Endothelial cell of umbilical vein (primary cell): ENCODE measurements around the gene HGF. TPM values are rescaled to one million over a fixed set of nuclear protein-coding genes. Genes with fewer than 3 reads are reported as not detected.

Experiments used
- BruUV-seq: library from RNA; stranded (reverse); fragments of 400-500 nt; replicated peaks from 2 replicates; lab custom pipeline; 2021; lab: Mats Ljungman, UMichigan
- CTCF ChIA-PET: fragments of 300-600, 350-600 bp; sonication (Branson Sonifier 250); formaldehyde crosslinking; loops from one replicate; lab custom pipeline; 2021; ENCODE audit warnings: antibody characterized with exemption, inconsistent platforms; lab: Charles Lee
- POLR2A ChIA-PET: fragments of 300-600, 350-600 bp; sonication (Branson Sonifier 250); formaldehyde crosslinking; loops from one replicate; lab custom pipeline; 2021; ENCODE audit warnings: antibody characterized with exemption, inconsistent platforms; lab: Charles Lee
- DNase-seq: peaks from one replicate; pipeline ENCODE4 v3.0.0-alpha.2; 2011; ENCODE audit warnings: low read depth, low spot score
- FAIRE-seq: peaks from 2 replicates; lab custom pipeline; 2011; peaks lifted over from hg19 to GRCh38; lab: Jason Lieb, UNC
- H2AFZ ChIP-seq: 2 replicates; pipeline ENCODE4 v1.6.0; 2012; ENCODE audit warnings: low read depth, low read length, control low read depth, inconsistent platforms
- H3K27ac ChIP-seq: 2 replicates; pipeline ENCODE4 v1.5.1; 2011; ENCODE audit warnings: low read depth, mild to moderate bottlenecking, control low read depth, low read length, moderate library complexity; ENCODE audit not compliant: insufficient read depth
- H3K27me3 ChIP-seq, 2 experiments: 2 replicates each; pipeline versions ENCODE4 v1.6.0 to v1.6.1; 2011; ENCODE audit warnings: low read length in 2 of 2, mixed read lengths in 1 of 2; ENCODE audit not compliant: control insufficient read depth in 2 of 2, insufficient read depth in 2 of 2
- H3K36me3 ChIP-seq, 2 experiments: 2 replicates in 1 of 2; 3 replicates in 1 of 2; pipeline ENCODE4 v1.5.1; 2011; ENCODE audit warnings: low read length in 2 of 2, mild to moderate bottlenecking in 1 of 2, moderate library complexity in 1 of 2; ENCODE audit not compliant: control insufficient read depth in 2 of 2, insufficient read depth in 2 of 2; ENCODE audit errors: extremely low read depth in 1 of 2
- H3K4me1 ChIP-seq: 3 replicates; pipeline ENCODE4 v1.5.1; 2011; ENCODE audit warnings: mild to moderate bottlenecking, low read length; ENCODE audit not compliant: control insufficient read depth, insufficient read depth; ENCODE audit errors: extremely low read depth
- H3K4me2 ChIP-seq: 2 replicates; pipeline ENCODE4 v1.6.1; 2011; ENCODE audit warnings: low read length, control low read depth, mixed read lengths; ENCODE audit not compliant: insufficient read depth
- H3K4me3 ChIP-seq, 3 experiments: fragments of 200-600 bp in 1 of 3; sonication (generic), shearing (Covaris generic) in 1 of 3; replicated peaks in 1 of 3; 2 replicates each; pipeline ENCODE4 v1.5.1; 2011 to 2016; ENCODE audit warnings: control low read depth in 3 of 3, low read length in 3 of 3, mild to moderate bottlenecking in 2 of 3, inconsistent platforms in 1 of 3, low read depth in 1 of 3, moderate library complexity in 1 of 3; ENCODE audit not compliant: insufficient read depth in 1 of 3
- H3K79me2 ChIP-seq: 2 replicates; pipeline ENCODE4 v1.6.0; 2012; ENCODE audit warnings: low read length, inconsistent platforms; ENCODE audit not compliant: control insufficient read depth, insufficient read depth
- H3K9ac ChIP-seq: replicated peaks from 2 replicates; pipeline ENCODE3; 2011; ENCODE audit warnings: low read length, control low read depth; ENCODE audit not compliant: insufficient read depth; ENCODE audit errors: extremely low read depth
- H3K9me1 ChIP-seq: replicated peaks from 3 replicates; pipeline ENCODE4 v1.6.0; 2011; ENCODE audit warnings: mild to moderate bottlenecking, low read length; ENCODE audit not compliant: control insufficient read depth, insufficient read depth; ENCODE audit errors: extremely low read depth
- H3K9me3 ChIP-seq: replicated peaks from 2 replicates; pipeline ENCODE4 v1.5.1; 2012; ENCODE audit warnings: low read length, inconsistent platforms; ENCODE audit not compliant: control insufficient read depth, insufficient read depth
- H4K20me1 ChIP-seq: replicated peaks from 2 replicates; pipeline ENCODE3; 2011; ENCODE audit warnings: mild to moderate bottlenecking, low read length; ENCODE audit not compliant: control insufficient read depth, insufficient read depth; ENCODE audit errors: extremely low read depth
- EZH2 ChIP-seq: IDR thresholded peaks from 2 replicates; pipeline ENCODE4 v1.6.1; 2012; ENCODE audit warnings: borderline replicate concordance, low read depth, mild to moderate bottlenecking, moderate library complexity, low read length, inconsistent platforms; ENCODE audit not compliant: severe bottlenecking
- FOS ChIP-seq: IDR thresholded peaks from 2 replicates; pipeline ENCODE4 v1.6.1; 2011; ENCODE audit warnings: mild to moderate bottlenecking, low read length, moderate library complexity, borderline replicate concordance; ENCODE audit not compliant: insufficient read depth
- GATA2 ChIP-seq: IDR thresholded peaks from 2 replicates; pipeline ENCODE4 v1.7.0; 2011; ENCODE audit warnings: low read depth, mild to moderate bottlenecking, moderate library complexity, mixed read lengths, low read length; ENCODE audit not compliant: insufficient read length, insufficient read depth
- JUN ChIP-seq: IDR thresholded peaks from 2 replicates; pipeline ENCODE4 v1.6.1; 2011; ENCODE audit warnings: borderline replicate concordance, low read depth; ENCODE audit not compliant: insufficient read length, insufficient read depth
- MYC ChIP-seq: IDR thresholded peaks from one replicate; pipeline ENCODE4 v1.6.1; 2011; ENCODE audit warnings: mild to moderate bottlenecking, low read depth, low read length
- POLR2A ChIP-seq: IDR thresholded peaks from 2 replicates; pipeline ENCODE4 v1.6.1; 2012; ENCODE audit warnings: low read depth, mild to moderate bottlenecking, control low read depth, low read length
- POLR2AphosphoS5 ChIP-seq: IDR thresholded peaks from 2 replicates; pipeline ENCODE4 v1.6.1; 2012; ENCODE audit warnings: low read depth, mild to moderate bottlenecking, control low read depth, low read length, moderate library complexity; ENCODE audit not compliant: insufficient read depth
- dilution Hi-C: fragments of 300-500 bp; cut with MboI; formaldehyde crosslinking; loops from one replicate; pipeline ENCODE4 v1.15.0; 2019; ENCODE audit warnings: low sequenced_read_pairs; ENCODE audit not compliant: extremely low pct_ligation_motif_present
- intact Hi-C: fragments of 100-400 bp; cut with micrococcal nuclease; formaldehyde crosslinking; loops from one replicate; pipeline ENCODE4 v1.10.0; 2022
- polyA plus RNA-seq, 4 experiments: library from polyadenylated mRNA; depleted of rRNA in 3 of 4; stranded (reverse) in 3 of 4; unstranded in 1 of 4; fragments of >200 nt; gene quantifications; 2 replicates each; pipeline versions ENCODE4 v1.2.1 to v1.2.3, GENCODE V29; 2011 to 2012; ENCODE audit warnings: missing spikeins in 1 of 4
- total RNA-seq: library from RNA; stranded (reverse); gene quantifications from 2 replicates; pipeline ENCODE4 v1.2.3, GENCODE V29; 2021
- TF ChIP-seq, protein P1 (sequence below), 2 donors: IDR thresholded peaks; 1 replicate in 1 of 2; 2 replicates in 1 of 2; pipeline ENCODE4 v1.5.1; 2011; ENCODE audit warnings: low read length in 2 of 2, mild to moderate bottlenecking in 2 of 2, moderate library complexity in 2 of 2, control low read depth in 1 of 2, inconsistent platforms in 1 of 2, low read depth in 1 of 2; ENCODE audit not compliant: insufficient read depth in 1 of 2; ENCODE audit errors: extremely low read depth in 1 of 2
- TF ChIP-seq, protein P2 (sequence below): IDR thresholded peaks from 2 replicates; pipeline ENCODE4 v1.6.1; 2011; ENCODE audit not compliant: insufficient read depth, insufficient read length

HGF gene
- total and polyA plus RNA-seq, 2 donors (not counting 3 experiments of a cell fraction or from before 2014, with no cell fraction given): 0.15 to 0.18 TPM

DNA sequence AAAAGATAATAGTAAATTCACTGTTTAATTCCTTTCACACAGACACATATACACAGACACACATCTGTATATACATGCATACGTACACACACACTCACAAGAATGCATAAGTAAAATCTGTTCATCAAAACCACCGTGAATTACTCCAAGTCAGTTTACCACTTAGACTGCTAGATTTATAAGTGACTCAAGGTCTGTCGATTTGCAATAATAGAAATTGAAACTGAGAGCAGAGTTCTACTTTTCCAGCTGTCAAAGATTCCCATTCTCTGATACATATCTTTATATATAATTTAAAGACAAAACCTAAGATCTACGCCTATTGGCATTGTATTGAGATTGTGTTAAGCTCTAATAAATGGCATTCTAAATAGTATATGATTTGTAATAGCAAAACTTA lies 9.9 kb upstream of the HGF start:
- BruUV-seq: no TSS peak
- ChIA-PET POLR2A (no interaction called here), CTCF (interaction anchor here (0.6 to 3.5 kb wide), 2 partner anchors 8 to 11 kb away, joined by 3 to 14 read pairs; no protein-coding TSS in a partner anchor)
- FAIRE-seq (no peak), DNase-seq (no peak)
- intact Hi-C loops (loop anchor here (5.0 kb wide), 1 partner anchor 277 kb away; no protein-coding TSS in a partner anchor), dilution Hi-C loops (no loop called here)
- Histone ChIP-seq H2AFZ (no peak overlapping the region), H3K9me1 (no peaks in the 10 kb centered on the region), H3K36me3 (no peaks in the 10 kb centered on the region), H3K9me3 (no peaks in the 10 kb centered on the region), H3K4me2 (no peak overlapping the region), H4K20me1 (no peaks in the 10 kb centered on the region), H3K9ac (no peak overlapping the region), H3K27me3 (no peaks in the 10 kb centered on the region), H3K4me1 (no peaks in the 10 kb centered on the region), H3K4me3 (no peak overlapping the region), H3K79me2 (no peaks in the 10 kb centered on the region), H3K27ac (no peak overlapping the region)
- TF ChIP-seq GATA2 (no peak), POLR2A (no peak), FOS (no peak), MYC (no peak), EZH2 (no peak), POLR2AphosphoS5 (no peak), JUN (no peak)
- TF ChIP-seq, protein P1, sequence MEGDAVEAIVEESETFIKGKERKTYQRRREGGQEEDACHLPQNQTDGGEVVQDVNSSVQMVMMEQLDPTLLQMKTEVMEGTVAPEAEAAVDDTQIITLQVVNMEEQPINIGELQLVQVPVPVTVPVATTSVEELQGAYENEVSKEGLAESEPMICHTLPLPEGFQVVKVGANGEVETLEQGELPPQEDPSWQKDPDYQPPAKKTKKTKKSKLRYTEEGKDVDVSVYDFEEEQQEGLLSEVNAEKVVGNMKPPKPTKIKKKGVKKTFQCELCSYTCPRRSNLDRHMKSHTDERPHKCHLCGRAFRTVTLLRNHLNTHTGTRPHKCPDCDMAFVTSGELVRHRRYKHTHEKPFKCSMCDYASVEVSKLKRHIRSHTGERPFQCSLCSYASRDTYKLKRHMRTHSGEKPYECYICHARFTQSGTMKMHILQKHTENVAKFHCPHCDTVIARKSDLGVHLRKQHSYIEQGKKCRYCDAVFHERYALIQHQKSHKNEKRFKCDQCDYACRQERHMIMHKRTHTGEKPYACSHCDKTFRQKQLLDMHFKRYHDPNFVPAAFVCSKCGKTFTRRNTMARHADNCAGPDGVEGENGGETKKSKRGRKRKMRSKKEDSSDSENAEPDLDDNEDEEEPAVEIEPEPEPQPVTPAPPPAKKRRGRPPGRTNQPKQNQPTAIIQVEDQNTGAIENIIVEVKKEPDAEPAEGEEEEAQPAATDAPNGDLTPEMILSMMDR (IDR thresholded peaks at IDR 0.05; ENCODE audit: extremely low read depth in 1 of 2, insufficient read depth in 1 of 2, low read depth in 1 of 2, low read length in 2 of 2): no peak
- TF ChIP-seq, protein P2, sequence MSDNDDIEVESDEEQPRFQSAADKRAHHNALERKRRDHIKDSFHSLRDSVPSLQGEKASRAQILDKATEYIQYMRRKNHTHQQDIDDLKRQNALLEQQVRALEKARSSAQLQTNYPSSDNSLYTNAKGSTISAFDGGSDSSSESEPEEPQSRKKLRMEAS: no peak
